Effector CD4-positive, alpha-beta T cell (primary cell): ENCODE results near the gene CARMIL1.
"Not testable (repeated sequence)": the region's sequence is repeated elsewhere in the genome, so short reads cannot be mapped to it uniquely, and the experiment has no call there.

ENCODE experiments used
- DNase-seq: peaks from one replicate; pipeline ENCODE4 v3.0.0-alpha.2; 2020

The CARMIL1 gene

DNA sequence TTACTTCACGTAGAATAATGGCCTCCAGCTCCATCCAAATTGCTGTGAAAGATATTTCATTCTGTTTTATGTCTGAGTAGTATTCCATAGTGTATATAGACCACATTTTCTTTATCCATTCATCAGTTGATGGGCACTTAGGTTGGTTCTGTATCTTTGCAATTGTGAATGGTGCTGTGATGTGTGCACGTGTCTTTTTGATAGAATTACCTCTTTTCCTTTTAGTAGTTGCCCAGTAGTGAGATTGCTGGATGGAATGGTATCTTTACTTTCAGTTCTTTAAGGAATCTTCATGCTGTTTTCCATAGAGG lies 91.8 kb downstream of the CARMIL1 start:
- DNase-seq: no peak

DNA sequence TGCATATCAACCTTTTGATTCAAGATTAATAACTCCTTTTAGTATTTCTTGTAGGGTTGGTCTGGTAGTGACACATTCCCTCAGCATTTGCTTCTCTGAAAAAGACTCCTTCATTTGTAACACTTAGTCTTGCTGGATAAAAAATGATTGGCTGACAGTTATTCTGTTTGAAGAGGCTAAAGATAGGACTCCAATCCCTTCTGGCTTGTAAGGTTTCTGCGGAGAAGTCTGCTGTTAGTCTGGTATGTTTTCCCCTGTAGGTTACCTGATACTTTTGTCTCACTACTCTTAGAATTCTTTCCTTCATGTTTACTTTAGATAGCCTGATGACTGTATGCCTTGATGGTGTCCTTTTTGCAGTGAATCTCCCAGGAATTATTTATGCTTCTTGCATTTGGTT lies 96.0 kb downstream of the CARMIL1 start:
- no peak for DNase-seq

DNA sequence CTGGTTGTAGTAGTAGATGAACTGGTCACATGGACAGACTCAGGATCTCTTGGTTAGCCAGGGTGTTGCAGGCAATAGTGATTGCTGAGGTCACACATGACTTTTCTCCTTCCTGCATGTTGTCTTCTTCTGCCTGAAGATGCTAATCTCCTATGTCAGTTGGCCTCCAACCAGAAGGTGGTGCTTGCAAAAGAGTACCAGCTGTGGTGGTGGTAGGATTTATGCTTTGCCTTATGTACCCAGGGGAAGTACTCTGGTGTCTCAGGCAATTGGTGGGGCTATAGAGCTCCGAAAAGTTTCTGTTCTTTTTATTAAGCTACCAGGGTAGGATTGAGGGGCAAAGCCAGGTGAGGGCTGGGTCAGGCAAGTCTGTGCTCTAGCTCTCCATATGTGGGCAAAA lies 98.5 kb downstream of the CARMIL1 start:
- DNase-seq: no peak

DNA sequence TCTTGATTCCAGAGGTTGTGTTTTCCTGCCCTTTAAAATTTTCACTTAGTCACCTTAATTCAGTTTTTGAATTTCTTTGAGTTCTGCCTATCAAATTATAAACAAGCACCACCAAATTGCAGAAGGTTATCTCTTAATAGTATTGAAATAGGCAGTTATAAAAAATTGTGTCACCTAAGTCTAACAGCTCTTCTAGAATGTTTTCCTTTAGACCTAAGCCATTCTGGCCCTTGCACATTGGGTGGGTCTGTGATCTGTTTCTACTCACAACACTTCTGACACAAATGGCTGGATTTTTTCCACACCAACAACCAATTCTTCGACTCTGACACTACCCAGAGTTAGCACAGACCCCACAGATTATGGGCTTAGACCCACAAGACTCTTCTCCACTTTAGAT lies 101.9 kb downstream of the CARMIL1 start:
- DNase-seq: no peak

DNA sequence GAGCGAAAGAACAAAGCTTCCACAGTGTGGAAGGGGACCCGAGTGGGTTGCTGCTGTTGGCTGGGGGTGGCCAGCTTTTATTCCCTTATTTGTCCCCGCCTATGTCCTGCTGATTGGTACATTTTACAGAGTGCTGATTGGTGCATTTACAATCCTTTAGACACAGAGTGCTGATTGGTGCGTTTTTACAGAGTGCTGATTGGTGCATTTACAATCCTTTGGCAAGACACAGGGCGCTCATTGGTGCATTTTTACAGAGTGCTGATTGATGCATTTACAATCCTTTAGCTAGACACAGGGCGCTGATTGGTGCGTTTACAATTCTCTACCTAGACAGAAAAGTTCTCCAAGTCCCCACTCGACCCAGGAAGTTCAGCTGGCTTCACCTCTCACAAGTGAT lies 103.3 kb downstream of the CARMIL1 start:
- DNase-seq: not testable (repeated sequence)

DNA sequence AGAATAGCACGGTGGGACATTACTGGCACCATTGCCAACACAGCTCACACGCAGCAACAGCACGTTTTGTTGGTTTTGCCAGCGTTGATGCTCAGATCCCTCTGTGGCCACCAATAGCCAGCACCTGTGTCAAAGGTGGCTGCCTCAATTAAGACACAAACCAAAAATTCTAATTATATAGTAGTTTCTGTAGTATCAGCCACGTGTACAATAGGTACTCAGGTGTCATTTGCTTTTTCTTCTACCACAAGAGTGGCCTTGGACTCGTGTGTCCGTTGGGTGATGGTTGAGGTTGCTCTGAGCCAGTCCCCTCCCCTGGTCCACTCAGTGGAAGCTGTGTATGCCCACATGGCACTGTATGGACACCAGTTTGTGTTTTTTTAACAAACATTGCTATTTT lies 105.1 kb downstream of the CARMIL1 start:
- no peak for DNase-seq

DNA sequence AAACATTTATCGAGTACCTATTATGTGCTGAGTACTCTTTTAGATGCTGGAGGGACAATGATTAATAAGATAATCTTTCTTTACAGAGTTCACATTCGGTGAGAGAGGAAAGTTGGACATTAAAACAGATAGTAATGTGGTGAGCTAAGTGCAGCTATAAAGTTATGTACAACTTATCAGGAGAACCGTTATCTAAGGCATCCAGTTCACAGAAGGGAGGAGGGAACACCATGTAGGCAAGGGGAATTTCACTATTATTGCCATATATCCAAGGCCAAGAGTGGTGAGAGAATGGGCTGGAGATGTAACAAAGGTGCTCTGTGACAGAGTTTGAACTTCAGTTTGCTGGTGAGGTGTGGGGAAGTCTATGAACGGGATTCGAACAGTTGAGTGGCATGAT lies 105.8 kb downstream of the CARMIL1 start:
- DNase-seq: no peak

DNA sequence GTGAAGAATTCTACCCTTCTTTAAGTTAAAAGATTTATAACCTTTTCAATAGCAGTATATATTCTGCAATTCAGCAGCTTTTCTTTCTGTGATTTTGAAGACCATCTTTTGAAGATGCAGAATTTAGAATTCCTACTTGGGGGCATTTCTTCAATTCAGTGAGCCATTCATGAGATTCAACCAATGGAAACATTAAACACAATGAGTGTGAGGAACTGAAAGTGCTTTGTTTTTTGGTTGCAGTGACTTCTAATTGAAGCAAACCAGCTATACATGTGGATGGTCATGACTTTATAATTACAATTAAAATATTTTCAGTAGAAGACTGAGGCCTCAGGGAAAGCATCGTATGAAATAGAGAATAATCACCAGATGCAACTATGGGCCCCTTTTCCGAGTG lies 108.3 kb downstream of the CARMIL1 start:
- no peak for DNase-seq

DNA sequence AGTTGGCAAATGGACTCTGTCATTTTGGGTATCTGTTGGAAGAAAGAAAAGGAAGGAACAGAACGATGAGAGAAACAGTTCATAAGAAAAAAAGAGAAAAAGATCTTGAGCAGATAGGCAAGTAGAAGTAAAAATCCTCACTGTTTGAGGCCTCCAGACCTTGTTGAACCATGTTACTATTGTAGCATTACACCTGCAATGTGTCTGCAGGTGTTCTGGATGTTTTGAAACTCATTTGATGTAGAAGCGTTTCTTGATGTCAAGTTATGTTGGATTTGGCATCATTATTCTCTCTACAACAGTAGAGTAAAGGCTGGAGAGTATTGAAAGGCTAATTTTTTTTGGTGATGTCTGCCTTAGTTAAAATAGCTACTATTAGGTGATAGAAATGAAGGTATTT lies 108.7 kb downstream of the CARMIL1 start:
- DNase-seq: no peak

DNA sequence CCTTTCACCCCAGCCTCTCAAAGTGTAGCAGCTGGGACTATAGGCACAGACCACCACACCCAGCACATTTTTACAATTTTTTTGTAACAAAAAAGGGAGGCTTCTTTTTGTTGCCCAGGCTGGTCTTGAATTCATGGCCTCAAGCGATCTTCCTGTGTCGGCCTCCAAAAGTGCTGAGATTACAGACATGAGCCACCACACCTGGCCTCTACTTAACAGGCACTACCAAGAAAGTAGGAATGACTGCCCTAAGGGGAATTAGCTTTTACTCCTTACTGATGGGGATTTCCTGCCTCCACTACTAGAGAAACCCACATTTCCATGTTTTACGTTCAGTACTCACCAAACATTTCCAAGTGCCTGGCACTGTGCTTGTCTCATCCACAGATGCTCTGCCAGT lies 109.6 kb downstream of the CARMIL1 start:
- no peak for DNase-seq

DNA sequence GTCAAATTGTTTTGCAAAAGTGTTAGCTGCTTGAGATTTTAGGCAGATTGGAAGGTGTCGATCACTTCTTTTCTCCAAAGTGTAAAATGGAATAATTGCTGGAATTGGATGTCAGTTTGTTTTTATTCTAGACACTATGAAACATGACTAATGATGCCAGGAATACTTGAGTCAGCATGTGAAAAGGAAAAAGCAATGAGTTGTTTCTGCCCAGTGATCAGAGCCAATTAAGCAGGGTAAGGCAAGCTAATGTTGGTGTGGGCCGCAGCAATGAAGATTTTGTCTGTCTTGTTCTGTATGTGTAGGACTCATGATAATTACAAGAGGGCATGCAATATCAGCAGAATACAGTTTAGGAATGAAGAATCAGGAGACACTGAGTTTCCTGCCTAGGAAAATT lies 110.3 kb downstream of the CARMIL1 start:
- DNase-seq: no peak

DNA sequence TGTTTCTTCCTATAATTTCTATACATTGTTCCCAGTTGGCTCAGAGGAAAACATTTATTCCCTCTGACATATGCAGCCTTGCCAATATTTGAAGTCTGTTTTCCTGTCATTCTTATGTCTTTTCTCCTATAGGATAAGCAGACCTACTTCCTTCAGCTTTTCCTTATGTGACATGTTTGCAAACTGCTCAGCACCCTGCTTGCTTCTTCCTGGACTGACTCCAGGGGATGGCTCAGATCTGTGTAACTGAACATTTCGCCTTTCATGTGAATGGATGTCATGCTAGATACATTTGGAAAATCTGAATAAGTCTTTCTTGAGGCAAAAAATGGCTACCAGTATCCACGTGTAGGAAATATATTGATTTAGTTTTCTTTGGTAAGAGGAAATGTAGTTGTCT lies 113.2 kb downstream of the CARMIL1 start:
- DNase-seq: no peak

DNA sequence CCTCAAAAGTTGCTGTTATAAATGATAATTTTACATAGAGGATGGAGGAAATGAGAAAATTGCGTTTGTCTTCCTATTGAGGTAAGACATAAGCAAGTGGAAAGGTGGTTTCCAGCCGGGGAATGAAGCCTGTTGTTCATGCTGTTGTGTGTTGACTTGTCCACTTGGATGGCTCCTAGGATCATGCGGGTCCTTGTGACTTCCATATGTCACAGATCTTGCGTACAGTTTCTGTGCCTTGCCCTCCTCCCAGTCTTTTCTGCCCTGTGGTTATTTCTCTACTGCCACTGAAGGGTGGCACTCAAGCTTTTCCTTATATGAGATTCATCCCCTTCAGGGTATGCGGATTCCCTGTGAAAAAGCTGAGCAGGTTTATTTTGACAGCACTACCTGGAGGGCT lies 116.6 kb downstream of the CARMIL1 start:
- no peak for DNase-seq

DNA sequence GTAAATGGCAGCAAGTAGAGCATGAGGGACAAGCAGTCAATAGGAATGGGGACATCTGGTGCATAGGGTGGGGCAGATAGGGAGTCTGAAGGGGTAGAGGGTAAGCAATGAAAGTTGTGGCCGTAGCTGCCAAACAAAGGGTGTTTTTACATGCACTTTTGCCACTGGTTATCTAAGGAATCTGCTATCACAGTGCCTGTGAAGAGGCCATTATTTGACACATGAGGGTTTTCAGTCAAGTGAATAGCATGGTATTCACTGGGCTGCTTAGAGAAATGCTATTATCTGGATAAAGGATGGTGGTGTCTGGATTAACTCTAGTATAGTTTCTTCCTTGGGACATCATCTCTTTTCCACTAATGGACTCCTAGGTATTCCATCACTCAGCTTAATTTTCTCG lies 118.2 kb downstream of the CARMIL1 start:
- no peak for DNase-seq

DNA sequence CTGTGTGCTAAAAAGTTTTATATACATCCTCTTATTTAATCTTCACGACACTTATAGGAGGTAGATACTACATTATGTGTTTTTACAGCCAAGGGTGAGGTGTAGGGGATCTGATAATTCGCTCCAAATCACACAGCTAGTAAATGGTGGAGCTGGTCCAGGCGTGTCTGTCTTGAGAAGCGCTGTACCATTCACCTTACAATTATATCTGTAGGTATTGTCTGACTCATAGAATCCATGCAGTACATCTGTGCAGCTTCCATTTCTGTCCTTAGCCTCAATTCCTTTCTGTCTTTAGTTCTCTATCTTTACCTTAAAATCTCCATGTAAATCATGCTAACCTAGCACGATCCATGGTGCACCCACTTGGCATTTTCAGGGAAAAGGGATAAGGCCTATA lies 120.7 kb downstream of the CARMIL1 start:
- no peak for DNase-seq

DNA sequence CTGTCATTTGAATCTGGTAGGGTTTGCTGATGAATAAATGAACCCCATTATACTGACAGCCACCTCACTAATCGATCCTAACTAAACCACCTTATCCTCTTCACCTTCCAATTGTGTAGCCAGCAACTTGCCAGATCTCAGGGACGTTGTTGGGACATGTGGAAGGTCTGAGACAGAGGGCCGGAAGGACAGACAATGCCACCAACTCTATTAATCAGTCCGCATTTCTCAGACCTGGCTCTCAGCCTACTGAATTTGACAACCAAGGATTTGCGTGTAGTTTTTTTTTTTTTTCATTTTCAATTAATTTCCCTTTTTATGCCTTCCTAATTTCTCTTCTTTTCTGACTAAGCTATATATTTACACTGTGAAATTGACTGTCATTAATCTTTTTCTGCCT lies 122.5 kb downstream of the CARMIL1 start:
- no peak for DNase-seq

DNA sequence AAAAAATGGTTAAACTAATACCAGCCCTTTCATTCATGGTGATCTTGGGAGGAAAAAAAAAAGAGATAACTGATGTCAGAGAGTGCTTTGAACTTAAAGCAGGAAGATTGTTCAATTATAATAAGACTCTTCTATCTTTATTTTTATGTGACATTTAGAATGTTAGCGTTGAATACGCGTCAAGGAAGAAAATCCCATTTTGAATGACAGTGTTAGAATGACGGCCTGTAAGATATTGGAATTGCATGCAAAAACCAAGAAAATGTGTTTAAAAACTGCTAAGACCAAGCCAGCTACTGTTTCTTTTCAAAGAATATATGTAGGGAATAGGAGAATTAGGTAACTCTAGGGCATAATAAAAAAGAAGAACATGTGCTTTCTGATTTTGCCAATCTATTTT lies 123.0 kb downstream of the CARMIL1 start:
- DNase-seq: no peak

DNA sequence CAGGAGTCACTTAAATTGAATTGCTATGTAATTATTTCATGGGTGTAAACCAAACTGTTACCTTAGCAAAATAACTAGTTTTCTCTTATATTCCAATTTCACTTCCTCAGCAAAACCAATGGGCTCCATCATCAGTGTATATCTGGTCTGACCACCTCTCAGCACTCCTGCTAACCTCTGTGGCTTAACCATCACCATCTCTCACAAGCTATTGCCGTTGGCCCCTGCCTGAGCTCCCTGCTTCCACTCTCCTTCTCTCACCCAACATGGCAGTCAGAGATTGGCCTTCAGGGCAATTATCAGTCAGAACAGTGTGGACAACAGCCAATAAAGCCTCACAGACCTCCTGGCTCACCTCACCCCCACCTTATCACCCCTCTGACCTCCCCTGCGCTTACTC lies 124.0 kb downstream of the CARMIL1 start:
- DNase-seq: no peak

DNA sequence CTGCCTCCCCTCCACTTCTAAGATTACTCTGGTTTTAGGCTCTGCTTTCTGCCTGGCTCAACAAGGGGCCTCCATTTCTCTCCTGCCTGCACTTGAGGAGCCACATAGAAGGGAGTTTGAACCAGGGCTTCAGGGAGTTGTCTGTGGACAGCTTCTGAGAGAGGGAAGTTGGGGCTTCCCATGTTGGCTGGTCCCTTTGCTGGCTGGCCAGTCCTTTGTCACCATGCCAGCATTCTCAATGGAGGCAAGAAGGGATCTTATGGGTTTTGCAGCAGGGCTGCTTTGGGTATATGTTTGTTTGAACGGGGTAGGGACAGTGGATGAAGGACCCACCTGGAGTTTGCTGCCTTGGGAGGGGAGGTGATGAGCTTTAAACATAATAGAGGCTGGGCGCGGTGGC lies 124.9 kb downstream of the CARMIL1 start:
- DNase-seq: no peak

DNA sequence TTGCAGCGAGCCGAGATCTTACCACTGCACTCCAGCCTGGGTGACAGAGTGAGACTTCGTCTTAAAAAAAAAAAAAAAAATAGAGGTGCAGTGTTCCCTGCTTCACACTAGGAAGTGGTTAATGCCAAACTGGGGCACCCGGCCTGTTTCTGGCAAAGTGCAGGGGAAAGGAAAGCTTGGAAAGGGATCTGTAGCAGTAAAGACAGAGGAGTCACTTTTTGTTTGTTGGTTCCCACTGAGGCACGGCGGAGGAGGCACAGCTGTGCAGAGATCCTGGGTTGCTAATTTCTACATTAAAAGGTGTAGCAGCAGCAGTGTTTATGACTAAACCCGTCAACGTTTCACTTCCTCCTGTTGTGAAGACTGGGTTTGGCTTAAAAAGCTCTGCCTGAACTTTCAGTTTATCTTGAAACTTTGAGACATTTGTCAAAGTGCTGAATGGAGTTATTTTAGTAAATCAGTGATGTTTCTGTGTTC lies 125.6 kb downstream of the CARMIL1 start:
- peak; percentile 12 for DNase-seq

DNA sequence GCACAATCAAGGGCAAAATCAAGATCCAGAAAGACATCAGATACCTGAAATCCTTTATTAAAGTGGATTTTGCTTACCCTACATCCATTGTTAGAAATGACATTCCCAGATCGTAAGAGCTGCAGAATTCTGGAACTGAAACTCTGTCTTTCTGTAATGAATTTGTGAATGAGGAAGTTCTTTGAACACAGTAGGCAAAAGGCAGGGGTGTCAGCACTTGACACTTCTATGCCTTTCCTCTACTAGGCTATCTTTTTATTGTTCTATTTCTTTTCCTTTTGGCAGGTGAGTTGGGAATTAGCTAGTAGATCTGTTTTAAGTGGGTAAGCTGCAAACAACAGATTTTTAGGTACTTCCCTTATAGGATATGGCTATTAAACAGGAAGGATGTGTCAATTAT lies 126.3 kb downstream of the CARMIL1 start:
- no peak for DNase-seq

DNA sequence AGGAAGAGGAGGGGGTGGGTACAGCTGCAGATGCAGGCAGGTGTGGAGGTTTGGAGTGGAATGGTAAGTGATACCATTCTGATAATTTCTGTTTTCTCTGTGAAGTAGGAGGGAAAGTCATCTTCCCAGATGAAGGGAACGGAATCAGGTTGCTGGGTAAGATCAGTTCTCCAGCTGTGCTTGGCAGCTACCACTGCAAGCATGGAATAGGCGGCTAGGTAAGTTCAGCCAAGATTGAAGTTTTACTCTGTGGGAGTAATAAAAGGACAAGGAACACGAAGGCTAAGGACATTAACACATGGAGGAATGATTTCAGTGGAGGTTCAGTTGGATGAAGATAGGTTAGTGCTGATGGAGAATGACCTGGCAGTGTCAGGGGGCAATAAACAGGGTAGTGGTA lies 128.3 kb downstream of the CARMIL1 start:
- no peak for DNase-seq

DNA sequence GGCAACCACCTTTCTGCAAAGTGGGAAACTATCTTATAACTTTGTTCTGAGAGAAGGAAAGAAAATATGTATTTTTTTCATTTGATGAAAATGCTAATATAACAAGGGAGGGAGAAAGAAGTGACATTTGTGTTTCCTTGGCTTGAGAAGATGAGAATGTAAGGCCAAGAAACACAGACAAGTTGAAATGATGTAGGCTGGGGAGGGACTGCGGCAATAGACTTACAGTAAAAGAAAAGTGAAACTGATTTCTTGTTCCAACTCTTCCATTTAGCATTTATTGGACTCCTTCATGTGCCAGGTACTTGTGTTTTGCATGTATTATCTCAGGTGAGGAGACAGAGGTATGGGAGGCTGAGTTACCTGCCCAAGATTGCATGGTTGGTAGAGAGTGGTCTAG lies 130.9 kb downstream of the CARMIL1 start:
- DNase-seq: no peak

DNA sequence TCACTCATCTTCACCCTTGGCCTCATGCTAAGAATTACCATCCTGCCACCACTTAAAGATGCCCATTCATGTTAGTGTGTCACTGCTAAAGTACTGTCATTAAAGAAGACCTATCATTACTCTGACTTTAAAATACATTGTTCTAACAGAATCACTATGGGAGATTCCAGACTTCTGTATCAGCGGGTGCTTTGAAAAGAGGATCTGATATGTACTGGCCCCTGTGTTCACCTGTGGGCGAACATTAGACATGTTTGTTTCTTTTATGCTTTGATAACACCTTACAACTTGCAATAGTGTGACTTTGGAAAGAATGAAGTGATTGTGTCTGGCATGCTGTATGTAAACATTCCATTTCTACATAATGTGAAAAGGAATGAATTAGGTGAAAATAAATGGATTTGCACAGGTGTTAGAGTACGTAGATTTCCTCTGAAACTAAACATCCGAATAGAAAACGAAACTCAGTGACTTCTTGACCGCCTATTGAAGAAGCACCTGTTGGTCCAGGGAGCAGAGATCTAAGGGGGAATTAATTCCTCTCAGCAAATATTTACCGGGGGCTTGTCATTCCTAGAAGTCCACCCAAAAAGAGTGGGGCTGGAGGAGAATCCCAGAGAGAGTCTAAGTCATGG lies 132.3 kb downstream of the CARMIL1 start:
- no peak for DNase-seq

DNA sequence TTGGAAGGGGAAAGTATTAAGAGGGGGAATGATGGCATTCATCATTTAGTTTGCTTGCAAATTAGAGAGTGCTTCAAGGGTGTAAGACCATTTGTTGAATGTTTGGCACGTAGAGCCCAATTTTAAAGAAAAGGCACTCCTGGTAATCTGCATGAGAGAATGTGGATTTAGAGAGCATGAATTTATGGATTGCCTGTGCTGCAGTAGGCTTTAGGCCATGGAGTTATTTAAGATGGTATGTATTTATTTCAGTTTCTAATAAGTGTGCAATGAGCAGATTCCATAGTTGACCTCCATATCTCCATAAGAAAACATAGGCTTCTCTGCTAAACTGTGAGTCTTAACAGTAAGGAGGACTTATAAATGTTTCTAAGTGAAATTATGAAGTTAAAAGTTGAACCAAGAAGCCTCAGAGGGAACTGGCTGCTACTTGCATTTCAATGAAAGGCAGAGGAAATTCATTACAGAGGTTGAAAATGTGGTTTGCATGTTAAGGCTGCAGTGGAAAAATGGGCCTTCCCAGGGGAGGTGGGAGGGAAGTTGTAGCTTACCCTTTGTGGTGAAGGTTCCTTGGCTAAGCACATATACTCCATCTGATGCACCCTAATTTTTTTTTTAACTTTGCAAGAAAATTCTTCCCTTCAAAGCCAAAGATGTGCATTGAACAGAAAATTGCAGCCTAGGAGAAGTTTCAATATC lies 134.2 kb downstream of the CARMIL1 start:
- no peak for DNase-seq
